ENCODE data around the gene IDH3G.

DNA sequence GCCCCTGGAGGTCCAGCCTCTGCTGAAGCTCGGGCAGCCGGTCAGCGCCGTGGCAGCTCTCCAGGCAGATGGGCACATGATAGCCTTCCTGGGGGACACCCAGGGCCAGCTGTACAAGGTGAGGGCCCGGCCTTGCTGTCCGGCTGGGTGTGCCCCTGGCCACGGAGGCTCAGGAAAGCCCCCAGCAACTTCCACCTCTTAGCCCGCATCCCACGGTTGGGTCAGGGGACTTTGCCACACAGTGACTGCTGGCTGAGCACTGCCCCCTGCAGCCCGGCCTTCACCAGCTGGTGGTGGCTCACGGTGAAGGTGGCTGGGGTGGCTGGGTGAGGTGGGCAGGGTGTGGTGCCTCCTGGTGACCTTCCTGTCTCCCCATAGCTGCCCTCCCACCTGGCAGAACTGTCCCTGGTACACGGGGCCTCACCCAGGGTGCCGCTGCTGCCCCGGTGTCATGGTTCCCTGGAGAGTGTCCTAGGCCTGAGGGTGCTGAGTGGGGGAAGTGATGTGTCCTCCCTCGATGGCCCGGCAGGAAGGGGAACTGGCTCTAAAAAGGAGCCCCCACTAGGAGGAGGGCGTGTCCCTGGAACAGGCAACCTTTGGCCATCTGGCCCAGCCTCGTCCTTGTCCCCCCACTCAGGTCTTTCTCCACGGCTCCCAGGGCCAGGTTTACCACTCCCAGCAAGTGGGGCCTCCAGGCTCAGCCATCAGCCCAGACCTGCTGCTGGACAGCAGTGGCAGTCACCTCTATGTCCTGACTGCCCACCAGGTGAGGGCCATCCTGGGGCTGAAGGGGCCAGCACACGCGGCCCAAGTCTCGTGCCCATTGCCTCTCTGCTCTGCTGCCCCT, 25.6 kb downstream of the IDH3G start:
- TF ChIP-seq, protein P1, sequence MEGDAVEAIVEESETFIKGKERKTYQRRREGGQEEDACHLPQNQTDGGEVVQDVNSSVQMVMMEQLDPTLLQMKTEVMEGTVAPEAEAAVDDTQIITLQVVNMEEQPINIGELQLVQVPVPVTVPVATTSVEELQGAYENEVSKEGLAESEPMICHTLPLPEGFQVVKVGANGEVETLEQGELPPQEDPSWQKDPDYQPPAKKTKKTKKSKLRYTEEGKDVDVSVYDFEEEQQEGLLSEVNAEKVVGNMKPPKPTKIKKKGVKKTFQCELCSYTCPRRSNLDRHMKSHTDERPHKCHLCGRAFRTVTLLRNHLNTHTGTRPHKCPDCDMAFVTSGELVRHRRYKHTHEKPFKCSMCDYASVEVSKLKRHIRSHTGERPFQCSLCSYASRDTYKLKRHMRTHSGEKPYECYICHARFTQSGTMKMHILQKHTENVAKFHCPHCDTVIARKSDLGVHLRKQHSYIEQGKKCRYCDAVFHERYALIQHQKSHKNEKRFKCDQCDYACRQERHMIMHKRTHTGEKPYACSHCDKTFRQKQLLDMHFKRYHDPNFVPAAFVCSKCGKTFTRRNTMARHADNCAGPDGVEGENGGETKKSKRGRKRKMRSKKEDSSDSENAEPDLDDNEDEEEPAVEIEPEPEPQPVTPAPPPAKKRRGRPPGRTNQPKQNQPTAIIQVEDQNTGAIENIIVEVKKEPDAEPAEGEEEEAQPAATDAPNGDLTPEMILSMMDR (IDR thresholded peaks at IDR 0.05): no peak
- TF ChIP-seq POLR2A (IDR thresholded peaks at IDR 0.05): no peak
